ENCODE data around the gene CCM2.
"Not testable (repeated sequence)": the region's sequence is repeated elsewhere in the genome, so short reads cannot be mapped to it uniquely, and the experiment has no call there.

Gene CCM2

GRCh38 chr7:44983742-44984477, 16.1 kb upstream of the CCM2 start:
- no peak for DNase-seq

- DNase-seq, result no peak
These were observed 15.6 kb upstream of the CCM2 start for GRCh38 chr7:44984478-44984758.

GRCh38 chr7:44985033-44985695, 14.8 kb upstream of the CCM2 start:
- no peak for DNase-seq

GRCh38 chr7:44985900-44986217, 14.1 kb upstream of the CCM2 start:
- DNase-seq, result no peak

GRCh38 chr7:44986218-44987053, 13.6 kb upstream of the CCM2 start:
- DNase-seq, result peak; percentile 90

GRCh38 chr7:44987457-44987856, 12.5 kb upstream of the CCM2 start:
- no peak for DNase-seq

GRCh38 chr7:44987996-44988395, 12.0 kb upstream of the CCM2 start:
- no peak for DNase-seq

GRCh38 chr7:44988701-44989100, 11.3 kb upstream of the CCM2 start:
- no peak for DNase-seq

GRCh38 chr7:44989132-44989531, 10.9 kb upstream of the CCM2 start:
- DNase-seq, result no peak

- DNase-seq, result no peak
These were observed 9.6 kb upstream of the CCM2 start for GRCh38 chr7:44990109-44991023.

GRCh38 chr7:44992004-44992795, 7.8 kb upstream of the CCM2 start:
- not testable (repeated sequence) for DNase-seq

- no peak for DNase-seq
These were observed 5.0 kb upstream of the CCM2 start for GRCh38 chr7:44994877-44995554.

- DNase-seq, result peak; percentile 22
These were observed 4.2 kb upstream of the CCM2 start for GRCh38 chr7:44995555-44996493.

GRCh38 chr7:44998153-44998871, 1.7 kb upstream of the CCM2 start:
- DNase-seq, result no peak

- peak; percentile 98 for DNase-seq
These were observed 532 bp upstream of the CCM2 start for GRCh38 chr7:44999245-45000092.

GRCh38 chr7:45001138-45001694, 1.2 kb downstream of the CCM2 start:
- DNase-seq, result peak; percentile 55

- no peak for DNase-seq
These were observed 1.8 kb downstream of the CCM2 start for GRCh38 chr7:45001826-45002225.

GRCh38 chr7:45003789-45004188, 3.8 kb downstream of the CCM2 start:
- no peak for DNase-seq

All from activated effector memory CD4-positive, alpha-beta T cell treated with Interleukin-2 at 50 U/mL for 16 hours (primary cell).